Activated CD4-positive, CD25-positive, alpha-beta regulatory T cell treated with anti-CD3 and anti-CD28 coated beads, Interleukin-2, amount 50 U/mL, for 24 hours (primary cell): ENCODE results near the gene COL25A1.
"Not testable (repeated sequence)": the region's sequence is repeated elsewhere in the genome, so short reads cannot be mapped to it uniquely, and the experiment has no call there.

Experiments
- ATAC-seq, 2 donors: fragments of 150-1000 bp; cut with Tn5 transposase; one replicate each; pipeline ENCODE4 v1.10.0; 2021; ENCODE audit warnings: mild to moderate bottlenecking in 1 of 2, moderate library complexity in 1 of 2

Gene COL25A1

DNA sequence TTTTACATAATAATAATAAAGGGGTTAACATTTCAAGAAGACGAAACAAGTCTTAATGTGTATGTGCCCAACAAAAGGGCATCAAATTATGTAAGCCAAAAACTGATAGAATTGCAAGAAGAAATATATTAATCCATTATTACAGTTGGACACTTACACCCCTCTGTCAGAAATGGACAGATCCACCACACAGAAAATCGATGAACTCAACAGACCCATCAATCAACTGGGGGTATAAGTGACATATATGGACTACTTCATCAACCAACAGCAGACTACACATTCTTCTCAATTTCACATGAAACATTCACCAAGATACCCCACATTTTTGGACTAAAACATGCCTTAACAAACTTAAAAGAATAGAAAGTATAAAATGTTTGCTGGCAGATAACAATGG lies 183.8 kb downstream of the COL25A1 start:
- no peak for ATAC-seq

DNA sequence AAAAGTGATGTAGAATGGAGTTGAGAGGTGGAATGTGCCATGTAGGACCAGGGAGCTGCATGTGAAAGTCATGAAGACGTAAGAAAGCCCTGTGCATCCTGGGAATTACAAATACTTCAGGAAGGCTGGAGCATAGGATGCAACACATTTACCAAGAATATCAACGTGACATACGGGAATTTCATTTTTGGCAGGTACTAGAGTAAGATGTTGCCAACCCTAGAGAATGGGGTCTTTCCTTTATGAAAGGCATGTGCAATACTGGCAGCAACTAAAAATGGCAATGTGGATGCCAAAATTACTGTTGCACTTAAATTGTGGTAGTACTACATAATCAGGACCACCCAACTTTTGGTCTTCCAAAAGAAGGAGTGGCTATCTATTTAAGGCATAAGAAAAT lies 188.0 kb downstream of the COL25A1 start:
- no peak for ATAC-seq

DNA sequence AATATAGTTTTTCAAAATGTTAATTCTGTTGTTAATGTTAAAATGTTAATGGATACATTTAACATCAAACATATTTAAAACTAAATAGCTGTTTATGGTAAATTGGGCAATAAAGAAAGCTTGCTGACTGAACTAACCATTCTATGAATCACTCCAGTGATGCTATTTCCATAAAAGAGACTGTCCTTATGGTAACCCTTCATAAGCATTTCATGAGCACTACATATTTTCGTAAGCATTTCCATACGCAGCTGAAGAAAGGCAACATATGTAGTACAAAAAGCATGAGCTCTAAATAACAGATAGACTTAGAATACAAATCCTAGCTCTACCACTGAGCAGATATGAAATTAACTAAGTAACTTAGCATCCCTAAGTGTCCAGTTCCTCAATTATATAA lies 188.9 kb downstream of the COL25A1 start:
- no peak for ATAC-seq

DNA sequence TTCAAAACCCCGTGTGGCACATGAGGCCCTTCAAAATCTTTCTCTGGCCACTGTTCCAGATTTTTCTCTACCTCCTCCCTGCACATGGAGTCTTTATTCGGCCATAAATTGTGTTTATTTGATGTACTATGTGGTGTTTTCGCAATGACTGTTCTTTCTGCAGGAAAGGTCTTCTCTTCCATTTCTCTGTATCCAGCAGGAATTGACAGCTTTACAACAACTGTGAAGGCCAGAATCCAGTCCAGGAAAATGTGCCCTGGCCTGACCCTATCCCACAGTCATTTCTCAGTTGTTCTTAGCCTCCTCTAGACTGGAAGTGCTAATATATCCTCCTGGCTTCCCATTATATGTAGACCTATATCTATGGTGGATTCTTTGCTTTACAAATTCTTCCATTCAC lies 191.4 kb downstream of the COL25A1 start:
- no peak for ATAC-seq

DNA sequence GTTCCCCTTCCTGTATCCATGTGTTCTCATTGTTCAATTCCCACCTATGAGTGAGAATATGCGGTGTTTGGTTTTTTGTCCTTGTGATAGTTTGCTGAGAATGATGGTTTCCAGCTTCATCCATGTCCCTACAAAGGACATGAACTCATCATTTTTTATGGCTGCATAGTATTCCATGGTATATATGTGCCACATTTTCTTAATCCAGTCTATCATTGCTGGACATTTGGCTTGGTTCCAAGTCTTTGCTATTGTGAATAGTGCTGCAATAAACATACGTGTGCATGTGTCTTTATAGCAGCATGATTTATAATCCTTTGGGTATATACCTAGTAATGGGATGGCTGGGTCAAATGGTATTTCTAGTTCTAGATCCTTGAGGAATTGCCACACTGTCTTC lies 194.2 kb downstream of the COL25A1 start:
- not testable (repeated sequence) for ATAC-seq

DNA sequence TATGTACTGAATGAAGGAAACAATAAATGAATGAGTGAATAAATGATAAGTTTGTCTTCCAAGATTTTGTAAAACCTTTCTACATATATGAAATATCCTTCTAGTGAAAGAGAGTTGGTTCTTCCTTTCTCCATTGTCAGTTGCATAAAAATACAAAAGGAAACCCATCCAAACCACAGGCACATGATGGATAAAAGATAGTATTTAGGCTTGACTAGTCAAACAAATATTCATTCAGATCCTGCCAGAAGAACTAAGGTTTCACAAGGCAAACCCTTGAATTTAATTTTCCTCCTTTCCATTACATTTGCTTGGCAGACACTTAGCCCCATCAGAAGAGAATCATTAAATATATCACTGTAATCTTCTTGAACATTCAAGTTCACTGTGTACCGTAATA lies 208.4 kb downstream of the COL25A1 start:
- ATAC-seq = no peak

DNA sequence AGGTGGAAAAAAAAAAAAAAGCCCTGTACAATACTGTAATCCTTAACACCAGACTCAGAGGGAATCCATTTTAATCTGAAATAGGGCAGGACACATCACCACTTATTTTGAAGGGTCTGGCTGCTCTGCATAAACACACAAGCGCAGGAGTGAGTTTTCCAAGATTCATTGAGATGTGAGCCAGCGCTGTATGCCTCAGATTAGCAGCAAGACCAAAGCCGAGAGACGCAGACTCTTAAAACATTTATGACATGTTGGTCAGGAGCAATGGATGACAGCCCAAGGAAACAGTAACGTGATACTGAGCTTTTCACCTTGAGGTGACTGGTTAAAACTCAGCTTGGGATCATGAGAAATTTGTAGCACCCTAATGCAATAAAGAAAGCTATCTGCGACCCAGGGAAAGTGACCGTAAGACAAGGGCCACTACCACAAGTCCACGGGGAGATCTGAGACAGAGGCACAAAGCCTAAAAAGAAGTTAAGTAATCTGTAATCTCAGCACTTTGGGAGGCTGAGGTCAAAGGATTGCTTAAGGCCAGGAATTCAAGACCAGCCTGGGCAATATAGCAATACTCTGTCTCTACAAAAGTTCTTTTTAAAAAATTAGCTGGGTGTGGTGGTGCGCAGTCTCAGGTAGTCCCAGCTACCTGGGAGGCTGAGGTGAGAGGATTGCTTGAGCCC lies 210.6 kb downstream of the COL25A1 start:
- ATAC-seq = no peak

DNA sequence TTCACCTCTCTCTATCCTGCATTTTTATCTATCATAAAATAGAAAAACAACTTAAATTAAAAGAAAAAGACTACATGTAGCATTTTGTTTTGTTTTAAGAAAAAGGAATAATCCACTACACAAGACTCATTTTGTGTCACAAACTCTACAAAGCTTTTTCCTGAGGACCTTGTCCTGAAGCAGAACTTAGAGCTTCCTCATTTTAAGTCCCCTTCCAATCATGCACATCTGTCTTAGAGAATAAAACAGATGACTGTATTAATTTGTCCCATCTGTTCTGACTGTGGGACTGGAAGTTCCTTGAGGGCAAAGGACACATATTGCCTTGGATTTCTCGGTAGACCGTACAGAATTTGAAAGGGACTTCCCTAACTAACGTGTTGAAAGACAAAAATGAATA lies 218.5 kb downstream of the COL25A1 start:
- ATAC-seq = no peak

DNA sequence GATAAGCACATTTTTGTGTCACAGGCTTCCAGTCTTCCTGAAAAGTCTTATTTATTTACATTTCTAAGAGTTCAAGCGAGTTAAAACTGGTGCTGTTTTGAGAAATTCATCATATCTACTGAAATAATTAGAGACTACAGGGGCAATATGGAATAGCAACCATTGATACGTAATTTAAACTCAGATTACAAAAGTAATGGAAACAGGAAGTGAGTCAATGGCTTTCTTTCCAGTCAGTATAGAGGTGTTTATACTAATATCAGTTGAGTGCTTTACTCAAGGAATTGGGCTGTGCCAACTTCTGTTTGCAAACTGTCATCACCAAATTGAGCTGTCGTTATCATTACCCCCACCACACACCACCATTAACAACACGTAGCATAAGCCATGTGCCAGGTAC lies 222.7 kb downstream of the COL25A1 start:
- peak; percentile 58 to 68 for ATAC-seq

DNA sequence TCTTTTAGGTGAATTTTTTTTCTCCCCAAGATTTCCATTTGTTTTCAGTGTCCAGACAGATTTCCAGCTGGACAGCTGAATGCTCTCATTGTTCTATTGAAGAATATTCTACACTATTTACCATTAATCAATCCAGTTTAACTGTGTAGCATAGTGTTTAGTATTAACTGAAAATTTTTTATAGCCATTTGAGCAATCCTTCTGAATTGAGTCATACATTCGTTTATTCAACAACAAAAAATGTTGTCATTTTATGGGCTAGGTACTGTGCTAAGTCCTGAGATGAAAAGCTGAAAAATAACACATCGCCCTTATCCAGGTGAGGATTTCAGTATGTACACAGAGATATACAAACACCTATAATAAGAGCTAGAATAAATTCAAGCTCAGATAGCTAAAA lies 223.3 kb downstream of the COL25A1 start:
- no peak for ATAC-seq

DNA sequence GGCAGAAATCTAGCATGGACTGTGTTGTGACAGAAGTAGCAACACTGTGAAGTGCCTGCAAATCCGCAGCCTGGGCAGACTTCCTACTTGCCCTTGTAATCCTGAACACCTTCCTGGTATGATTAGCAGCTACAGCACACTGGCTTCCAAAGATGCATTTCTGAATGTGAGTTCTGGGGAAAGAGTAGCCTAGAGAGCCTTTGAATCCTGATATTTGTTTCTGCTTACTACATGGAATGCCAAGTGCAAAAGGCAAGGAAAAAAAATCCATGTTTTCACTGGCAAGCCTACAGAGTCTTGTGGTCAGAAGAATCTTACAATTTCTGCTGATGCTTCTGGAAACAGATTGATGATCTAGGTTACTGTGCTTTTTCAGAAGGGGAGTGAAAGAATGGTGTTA lies 223.7 kb downstream of the COL25A1 start:
- no peak for ATAC-seq

DNA sequence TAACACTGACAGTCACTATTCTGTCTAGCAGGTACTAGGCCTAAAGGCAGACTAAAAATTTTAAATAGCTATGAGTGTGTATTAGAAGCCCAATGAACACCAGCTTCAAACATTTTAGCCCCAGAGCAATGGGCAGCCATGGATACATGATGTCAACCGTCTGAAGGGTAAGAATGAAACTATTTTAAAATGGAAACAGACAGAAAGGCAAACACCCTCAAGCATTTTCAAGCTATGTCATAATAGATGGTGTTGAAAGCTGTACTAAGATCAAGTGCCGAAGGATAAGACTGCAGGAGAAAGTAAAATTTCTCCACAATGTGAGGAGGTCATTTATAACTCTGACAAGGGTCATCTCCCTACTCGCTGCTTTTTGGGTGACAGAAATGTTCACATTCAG lies 225.0 kb downstream of the COL25A1 start:
- ATAC-seq = no peak

DNA sequence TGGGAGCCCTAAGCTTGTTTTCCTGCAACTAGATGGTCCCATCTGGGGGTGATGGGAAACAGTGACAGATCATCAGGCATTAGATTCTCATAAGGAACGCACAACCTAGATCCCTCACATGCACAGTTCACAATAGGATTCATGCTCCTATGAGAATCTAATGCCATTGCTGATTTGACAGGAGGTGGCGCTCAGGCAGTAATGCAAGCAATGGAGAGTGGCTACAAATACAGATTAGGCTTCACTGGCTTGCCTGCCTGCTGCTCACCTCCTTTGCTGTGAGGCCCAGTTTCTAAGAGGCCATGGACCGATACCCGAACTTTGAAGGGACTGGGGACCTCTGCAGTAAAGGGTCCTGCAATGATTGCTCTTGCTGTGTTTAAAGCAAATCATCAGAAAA lies 225.7 kb downstream of the COL25A1 start:
- ATAC-seq = not testable (repeated sequence)

DNA sequence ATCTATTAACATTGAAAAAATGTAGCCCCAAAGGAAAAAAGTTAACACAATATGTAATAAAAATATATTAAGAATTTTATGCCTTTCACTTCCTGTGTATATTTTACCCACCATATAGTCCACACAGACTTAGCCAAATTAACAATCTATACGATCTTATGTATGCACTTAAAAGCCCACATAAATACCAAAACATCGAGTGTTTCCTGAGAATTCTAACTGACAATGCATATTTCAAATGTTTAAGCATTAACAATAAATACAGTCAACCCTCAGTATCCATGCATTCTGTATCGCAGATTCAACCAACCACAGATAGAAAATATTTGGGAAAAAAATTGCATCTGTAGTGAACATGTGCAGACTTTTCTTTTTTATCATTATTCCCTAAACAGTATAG lies 226.8 kb downstream of the COL25A1 start:
- ATAC-seq = no peak

DNA sequence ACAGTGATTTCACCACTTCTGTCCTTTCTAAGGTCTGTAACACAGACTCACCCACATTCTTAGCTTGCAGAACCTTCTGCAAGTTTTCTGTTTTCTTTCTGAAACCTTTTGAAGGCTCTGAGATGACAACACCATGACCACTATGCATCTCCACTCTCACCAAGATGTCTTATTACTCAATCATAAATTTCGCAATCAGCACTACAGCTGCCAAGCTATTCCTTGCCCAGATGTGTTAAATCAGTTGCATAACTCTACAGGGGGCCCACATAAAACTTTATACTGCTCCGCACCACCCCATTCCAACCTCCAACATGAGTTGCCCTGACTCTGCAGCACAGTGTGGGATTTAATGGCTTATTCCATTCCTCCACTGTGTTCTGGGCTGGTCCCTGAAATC lies 229.9 kb downstream of the COL25A1 start:
- ATAC-seq = no peak

DNA sequence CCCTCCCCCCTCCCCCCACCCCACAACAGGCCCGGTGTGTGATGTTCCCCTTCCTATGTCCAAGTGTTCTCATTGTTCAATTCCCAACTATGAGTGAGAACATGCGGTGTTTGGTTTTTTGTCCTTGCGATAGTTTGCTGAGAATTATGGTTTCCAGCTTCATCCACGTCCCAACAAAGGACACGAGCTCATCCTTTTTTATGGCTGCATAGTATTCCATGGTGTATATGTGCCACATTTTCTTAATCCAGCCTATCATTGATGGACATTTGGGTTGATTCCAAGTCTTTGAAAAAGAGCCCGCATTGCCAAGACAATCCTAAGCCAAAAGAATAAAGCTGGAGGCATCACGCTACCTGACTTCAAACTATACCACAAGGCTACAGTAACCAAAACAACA lies 231.8 kb downstream of the COL25A1 start:
- not testable (repeated sequence) for ATAC-seq

DNA sequence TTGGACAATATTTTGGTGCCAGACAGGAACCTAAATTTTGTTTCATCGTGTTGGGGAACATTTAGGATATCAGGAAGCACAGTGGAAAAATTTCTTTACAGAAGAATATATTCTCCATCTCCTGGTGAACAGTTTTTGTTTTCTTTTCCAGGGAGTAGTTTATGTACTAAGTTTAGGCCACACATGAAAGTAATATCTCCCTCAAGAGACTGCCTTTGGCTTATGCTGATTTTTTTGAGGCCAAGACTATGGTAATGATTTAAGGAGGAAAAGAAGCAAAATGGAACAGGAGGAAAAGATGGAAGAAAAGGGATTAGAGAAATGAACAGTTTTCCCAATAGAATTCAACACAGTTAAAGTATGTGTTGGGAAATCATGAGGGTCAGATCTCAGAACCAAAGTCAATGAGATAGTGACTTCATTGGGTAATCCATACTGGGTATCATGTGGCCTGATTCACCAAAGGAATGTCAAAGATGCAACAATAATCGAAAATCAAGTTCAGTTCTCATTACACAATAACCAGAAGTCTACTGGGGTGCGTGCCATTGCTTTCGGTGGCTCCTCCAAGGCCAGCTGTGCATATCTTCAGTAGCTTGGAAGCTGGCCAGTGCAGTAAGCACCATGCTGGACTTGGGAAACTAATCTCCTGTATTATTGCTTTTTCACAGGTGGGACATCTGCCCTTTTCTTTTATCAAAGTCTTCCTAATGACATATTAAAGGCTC lies 234.8 kb downstream of the COL25A1 start:
- ATAC-seq = no peak

DNA sequence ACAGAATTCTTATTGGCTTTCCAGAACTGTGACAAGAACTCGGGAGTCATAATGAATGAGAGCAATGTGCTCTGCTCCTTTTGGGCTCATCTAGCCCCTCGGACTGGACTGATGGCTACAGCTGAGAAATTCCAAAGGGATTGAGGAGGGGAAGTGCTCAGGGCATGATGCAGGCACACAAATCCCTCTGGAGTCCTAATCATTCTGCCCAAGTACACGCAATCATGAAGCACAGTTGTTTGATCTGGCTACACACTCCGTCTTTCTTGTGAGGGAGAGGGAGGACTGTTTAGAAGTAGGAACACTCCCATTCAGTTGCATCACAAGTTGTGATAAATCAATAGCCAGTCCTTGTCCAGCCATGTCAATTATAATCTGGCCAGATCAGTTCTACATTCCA lies 237.5 kb downstream of the COL25A1 start:
- ATAC-seq = no peak

DNA sequence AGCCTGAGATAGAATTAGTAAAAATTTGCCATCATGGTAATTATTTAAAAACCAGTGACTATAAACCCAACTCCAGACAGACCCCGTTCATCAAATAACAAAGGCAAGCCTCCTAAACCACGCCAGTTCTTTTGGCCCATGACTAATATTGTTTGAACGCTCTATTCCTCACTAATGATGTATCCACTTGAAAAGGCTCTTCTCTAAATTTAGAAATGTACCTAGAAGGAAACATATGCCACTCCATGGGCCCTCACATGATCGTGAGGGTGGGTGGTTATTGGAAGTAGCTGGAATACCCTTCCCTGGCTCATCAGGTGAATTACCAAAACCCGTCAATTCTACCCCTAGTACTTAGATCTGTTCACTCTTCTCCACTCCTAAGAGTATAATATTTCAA lies 249.2 kb downstream of the COL25A1 start:
- ATAC-seq = no peak

DNA sequence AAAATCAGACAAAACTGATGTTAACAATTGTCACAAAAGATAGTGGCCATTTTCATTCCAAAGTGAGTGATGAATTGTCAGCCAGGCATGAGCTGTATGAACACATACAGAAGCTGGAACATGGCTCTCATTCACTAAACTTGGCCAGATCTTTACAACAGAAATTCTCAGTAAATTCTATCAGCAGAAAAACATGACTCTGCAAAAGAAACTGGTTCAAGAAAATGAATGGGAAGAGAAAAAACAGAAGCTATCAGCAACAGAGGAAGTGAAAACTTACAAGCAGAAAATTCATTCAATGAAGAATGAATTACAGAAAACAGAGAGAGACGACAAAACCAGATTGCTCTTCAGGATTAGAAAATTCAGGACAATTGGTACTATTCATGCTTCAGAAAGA lies 249.6 kb downstream of the COL25A1 start:
- no peak for ATAC-seq

DNA sequence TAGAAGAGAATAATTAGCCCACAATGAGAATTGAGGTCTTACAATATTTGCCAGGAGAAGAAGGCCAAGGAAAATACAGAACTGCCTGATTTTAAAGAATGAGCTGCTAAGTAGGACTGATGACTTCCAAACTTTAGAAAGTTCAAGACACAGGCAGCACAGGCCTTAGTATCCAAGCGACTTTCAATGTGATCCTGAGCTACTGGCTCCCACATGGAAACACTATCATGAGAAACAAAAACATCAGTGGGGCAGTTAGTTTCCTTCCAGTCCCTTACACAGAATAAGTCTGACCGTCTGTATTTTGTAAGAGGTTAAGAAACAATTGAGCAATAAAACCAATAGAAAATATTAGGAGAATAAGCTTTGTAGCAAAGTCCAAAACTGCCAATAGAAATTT lies 251.4 kb downstream of the COL25A1 start:
- ATAC-seq = no peak

DNA sequence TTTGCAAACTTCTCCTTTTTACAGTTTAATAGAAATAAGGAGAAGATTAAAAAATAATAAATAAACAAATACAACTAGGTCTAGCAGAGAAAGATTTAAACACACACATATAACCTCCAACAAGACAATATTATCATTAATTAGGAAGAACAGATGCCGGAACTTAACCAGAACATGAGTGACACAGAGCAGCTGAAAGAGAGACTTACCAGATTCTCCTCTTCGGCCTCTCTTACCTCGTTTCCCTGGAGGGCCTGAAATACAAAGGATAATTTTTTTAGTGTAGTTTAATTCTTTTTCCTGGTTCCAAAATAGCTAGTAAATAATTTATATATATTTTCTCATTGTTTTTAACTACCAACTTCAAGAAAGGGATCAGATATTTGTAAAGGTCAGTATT lies 252.5 kb downstream of the COL25A1 start:
- ATAC-seq = no peak

DNA sequence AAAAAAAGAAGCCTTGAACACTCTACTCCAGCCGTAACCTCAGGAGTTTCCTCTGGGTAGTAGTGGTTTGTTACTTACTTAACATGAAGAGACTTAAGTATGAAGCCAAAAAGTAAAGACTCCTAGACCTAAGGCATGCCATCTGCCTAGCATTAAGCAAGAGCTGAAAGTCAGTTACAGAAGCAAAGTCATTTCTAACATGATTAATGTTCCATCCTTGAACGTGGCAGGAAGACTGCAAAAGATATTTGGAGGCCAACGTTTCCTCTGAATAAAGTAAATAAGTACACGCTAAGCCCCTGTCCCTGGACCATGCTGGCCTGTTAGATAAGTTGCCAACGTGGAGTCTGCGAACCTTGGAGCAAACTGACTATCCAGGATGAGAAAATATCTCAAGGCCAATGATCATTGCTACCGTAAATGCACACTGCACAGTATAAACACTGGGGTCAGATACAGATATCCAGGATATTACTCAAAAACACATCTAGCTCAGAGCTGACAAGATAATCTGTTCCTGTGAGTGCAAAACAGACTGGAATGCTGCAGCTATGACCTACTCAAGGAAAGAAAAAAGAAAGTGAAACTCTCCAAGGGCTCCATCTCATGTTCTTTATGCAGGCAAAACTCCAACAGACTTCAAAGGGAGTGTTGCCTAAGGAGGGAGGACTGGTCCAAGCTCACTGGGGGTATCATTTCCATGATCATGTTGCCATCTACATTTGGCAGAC lies 255.8 kb downstream of the COL25A1 start:
- ATAC-seq = no peak

DNA sequence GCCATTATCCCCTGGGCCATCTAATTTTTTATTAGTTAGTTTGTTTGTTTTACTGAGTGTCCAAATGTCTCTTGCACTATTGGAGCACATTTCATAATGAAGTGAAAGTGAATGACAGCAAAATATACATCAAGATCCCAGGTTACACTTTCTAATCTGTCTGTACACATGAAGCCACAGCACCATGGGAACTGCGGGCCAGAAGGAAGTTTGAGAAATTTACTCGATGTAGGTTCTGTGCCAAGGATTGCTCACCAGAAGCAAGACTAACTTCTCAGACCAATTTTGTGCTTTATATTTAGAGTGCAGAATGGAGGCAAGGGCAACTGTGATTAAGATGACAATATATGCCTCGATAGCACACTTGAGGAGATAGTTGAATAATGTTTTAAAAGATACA lies 258.0 kb downstream of the COL25A1 start:
- ATAC-seq = no peak
